Measurements from ENCODE around the gene CHCHD10. TPM values are rescaled to one million over a fixed set of nuclear protein-coding genes. Genes with fewer than 3 reads are reported as not detected.
A peak's percentile ranks its signal among the peaks of the same experiment; 100 is the strongest.

CHCHD10 gene
- total and polyA plus RNA-seq, 10 of the 15 experiments (the other 5 are each of a cell fraction or from before 2014, with no cell fraction given) = 13.2 to 241 (median 128) TPM

- TF ChIP-seq HDGF (IDR thresholded peaks at IDR 0.05) (no peak), RELA (IDR thresholded peaks at IDR 0.05; ENCODE audit: borderline replicate concordance, partially characterized antibody) (peak; percentile 18), STAT3 (IDR thresholded peaks at IDR 0.05; ENCODE audit: low read depth, low read length) (no peak), MEF2B (IDR thresholded peaks at IDR 0.05; ENCODE audit: partially characterized antibody, poor library complexity, severe bottlenecking) (no peak), BHLHE40 (IDR thresholded peaks at IDR 0.05; ENCODE audit: borderline replicate concordance in 1 of 2, low read depth in 2 of 2, low read length in 1 of 2) (peak in 1 of 2 experiments; percentile 92; a peak in 3 of 4 replicates), ASH2L (IDR thresholded peaks at IDR 0.05; ENCODE audit: borderline replicate concordance, low read depth) (peak; percentile 89; the same call in 1 of the 2 replicates), NFXL1 (IDR thresholded peaks at IDR 0.05; ENCODE audit: borderline replicate concordance) (no peak), RUNX3 (IDR thresholded peaks at IDR 0.05; ENCODE audit: low read length) (peak; percentile 18; the same call in 1 of the 2 replicates), NFYB (IDR thresholded peaks at IDR 0.05; ENCODE audit: insufficient read depth, low read depth, low read length) (no peak), CREM (IDR thresholded peaks at IDR 0.05; ENCODE audit: low read depth) (no peak), SMAD1 (IDR thresholded peaks at IDR 0.05; ENCODE audit: low read depth, partially characterized antibody) (no peak), CBX3 (IDR thresholded peaks at IDR 0.05; ENCODE audit: borderline replicate concordance, low read depth) (no peak), CHD4 (IDR thresholded peaks at IDR 0.05) (no peak), PBX3 (IDR thresholded peaks at IDR 0.05; ENCODE audit: insufficient replicate concordance, low read depth, low read length) (no peak), YY1 (IDR thresholded peaks at IDR 0.05; ENCODE audit: low read depth, low read length) (peak; percentile 58), BCL11A (IDR thresholded peaks at IDR 0.05; ENCODE audit: low read depth, low read length) (no peak), BACH1 (IDR thresholded peaks at IDR 0.05; ENCODE audit: borderline replicate concordance) (peak; percentile 70), WRNIP1 (IDR thresholded peaks at IDR 0.05; ENCODE audit: borderline replicate concordance, low read depth, low read length) (no peak), POLR2AphosphoS2 (IDR thresholded peaks at IDR 0.05; ENCODE audit: low read depth, low read length) (no peak), IKZF1 (conservative IDR thresholded peaks at IDR 0.05) (peak; percentile 79), MTA3 (IDR thresholded peaks at IDR 0.05; ENCODE audit: borderline replicate concordance, low read length) (no peak), EED (IDR thresholded peaks at IDR 0.05; ENCODE audit: low read depth) (no peak), STAT1 (conservative IDR thresholded peaks at IDR 0.05) (no peak), SMARCA5 (IDR thresholded peaks at IDR 0.05) (peak; percentile 98), HCFC1 (IDR thresholded peaks at IDR 0.05; ENCODE audit: low read length) (peak; percentile 38; the same call in 1 of the 2 replicates)
- TF ChIP-seq, protein P1, sequence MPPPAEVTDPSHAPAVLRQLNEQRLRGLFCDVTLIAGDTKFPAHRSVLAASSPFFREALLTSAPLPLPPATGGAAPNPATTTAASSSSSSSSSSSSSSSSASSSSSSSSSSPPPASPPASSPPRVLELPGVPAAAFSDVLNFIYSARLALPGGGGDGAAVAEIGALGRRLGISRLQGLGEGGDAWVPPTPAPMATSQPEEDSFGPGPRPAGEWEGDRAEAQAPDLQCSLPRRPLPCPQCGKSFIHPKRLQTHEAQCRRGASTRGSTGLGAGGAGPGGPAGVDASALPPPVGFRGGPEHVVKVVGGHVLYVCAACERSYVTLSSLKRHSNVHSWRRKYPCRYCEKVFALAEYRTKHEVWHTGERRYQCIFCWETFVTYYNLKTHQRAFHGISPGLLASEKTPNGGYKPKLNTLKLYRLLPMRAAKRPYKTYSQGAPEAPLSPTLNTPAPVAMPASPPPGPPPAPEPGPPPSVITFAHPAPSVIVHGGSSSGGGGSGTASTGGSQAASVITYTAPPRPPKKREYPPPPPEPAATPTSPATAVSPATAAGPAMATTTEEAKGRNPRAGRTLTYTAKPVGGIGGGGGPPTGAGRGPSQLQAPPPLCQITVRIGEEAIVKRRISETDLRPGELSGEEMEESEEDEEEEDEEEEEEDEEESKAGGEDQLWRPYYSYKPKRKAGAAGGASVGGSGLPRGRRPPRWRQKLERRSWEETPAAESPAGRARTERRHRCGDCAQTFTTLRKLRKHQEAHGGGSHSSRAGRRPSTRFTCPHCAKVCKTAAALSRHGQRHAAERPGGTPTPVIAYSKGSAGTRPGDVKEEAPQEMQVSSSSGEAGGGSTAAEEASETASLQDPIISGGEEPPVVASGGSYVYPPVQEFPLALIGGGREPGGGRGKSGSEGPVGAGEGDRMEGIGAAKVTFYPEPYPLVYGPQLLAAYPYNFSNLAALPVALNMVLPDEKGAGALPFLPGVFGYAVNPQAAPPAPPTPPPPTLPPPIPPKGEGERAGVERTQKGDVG (CRISPR knock-in tag; IDR thresholded peaks at IDR 0.05) = 0 out of 2 replicates have a peak, but pooled peaks have one; percentile 54
- TF ChIP-seq, protein P2, sequence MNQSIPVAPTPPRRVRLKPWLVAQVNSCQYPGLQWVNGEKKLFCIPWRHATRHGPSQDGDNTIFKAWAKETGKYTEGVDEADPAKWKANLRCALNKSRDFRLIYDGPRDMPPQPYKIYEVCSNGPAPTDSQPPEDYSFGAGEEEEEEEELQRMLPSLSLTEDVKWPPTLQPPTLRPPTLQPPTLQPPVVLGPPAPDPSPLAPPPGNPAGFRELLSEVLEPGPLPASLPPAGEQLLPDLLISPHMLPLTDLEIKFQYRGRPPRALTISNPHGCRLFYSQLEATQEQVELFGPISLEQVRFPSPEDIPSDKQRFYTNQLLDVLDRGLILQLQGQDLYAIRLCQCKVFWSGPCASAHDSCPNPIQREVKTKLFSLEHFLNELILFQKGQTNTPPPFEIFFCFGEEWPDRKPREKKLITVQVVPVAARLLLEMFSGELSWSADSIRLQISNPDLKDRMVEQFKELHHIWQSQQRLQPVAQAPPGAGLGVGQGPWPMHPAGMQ (IDR thresholded peaks at IDR 0.05; ENCODE audit: borderline replicate concordance) = no peak
Measured at GRCh38 chr22:23786752-23787599, 19.2 kb upstream of the CHCHD10 start, which contains the start of gene SMARCB1 (continued).

Measured in GM12878 (cell line).